ENCODE results near the gene SRGAP1. TPM values are rescaled to one million over a fixed set of nuclear protein-coding genes. Genes with fewer than 3 reads are reported as not detected.

Gene SRGAP1
- total and polyA plus RNA-seq, 2 donors from 2014 or later: 1.8 to 13.5 TPM

- TF ChIP-seq CTCF (IDR thresholded peaks at IDR 0.05; ENCODE audit: borderline replicate concordance, extremely low read depth, insufficient read depth): no peak
- Histone ChIP-seq H3K4me1 (ENCODE audit: control insufficient read depth in 2 of 3, insufficient read depth in 2 of 3, low read depth in 1 of 3, low read length in 3 of 3) (peaks cover 0 to 5% (median 0%) of the 10 kb centered on the region in 3 donors), H3K27me3 (ENCODE audit: control insufficient read depth, insufficient read depth, low read length) (no peaks in the 10 kb centered on the region), H3K4me3 (ENCODE audit: low read length in 3 of 3) (peak overlapping the region in 1 of 3 donors; percentile 1), H3K36me3 (ENCODE audit: control insufficient read depth in 2 of 3, insufficient read depth in 3 of 3, low read length in 3 of 3) (no peaks in the 10 kb centered on the region), H3K27ac (ENCODE audit: low read depth in 2 of 2, low read length in 2 of 2) (no peak overlapping the region), H3K9me3 (ENCODE audit: control insufficient read depth in 2 of 3, insufficient read depth in 1 of 3, low read length in 3 of 3) (no peaks in the 10 kb centered on the region), H3K9ac (ENCODE audit: low read length in 3 of 3) (peak overlapping the region in 1 of 3 donors; percentile 27)
- intact Hi-C loops (cut with DNase I): no loop called here
- FAIRE-seq (no peak), DNase-seq (no peak)
Observed at GRCh38 chr12:63899396-63899795, 54.9 kb downstream of the SRGAP1 start.

GRCh38 chr12:63900922-63901793 lies 56.7 kb downstream of the SRGAP1 start:
- intact Hi-C loops (cut with DNase I): no loop called here
- no peak for TF ChIP-seq CTCF (IDR thresholded peaks at IDR 0.05; ENCODE audit: borderline replicate concordance, extremely low read depth, insufficient read depth)
- H3K36me3 ChIP-seq (ENCODE audit: control insufficient read depth in 2 of 3, insufficient read depth in 3 of 3, low read length in 3 of 3): no peaks in the 10 kb centered on the region
- H3K27ac ChIP-seq (ENCODE audit: low read depth in 2 of 2, low read length in 2 of 2): peak overlapping the region; percentile 5 to 44
- no peak for DNase-seq
- peak; percentile 30 for FAIRE-seq
- no peaks in the 10 kb centered on the region for H3K27me3 ChIP-seq (ENCODE audit: control insufficient read depth, insufficient read depth, low read length)
- peaks cover 0 to 8% (median 0%) of the 10 kb centered on the region in 3 donors for H3K9me3 ChIP-seq (ENCODE audit: control insufficient read depth in 2 of 3, insufficient read depth in 1 of 3, low read length in 3 of 3)
- no peak overlapping the region for H3K4me3 ChIP-seq (ENCODE audit: low read length in 3 of 3)
- peaks cover 0 to 5% (median 0%) of the 10 kb centered on the region in 3 donors for H3K4me1 ChIP-seq (ENCODE audit: control insufficient read depth in 2 of 3, insufficient read depth in 2 of 3, low read depth in 1 of 3, low read length in 3 of 3)
- no peak overlapping the region for H3K9ac ChIP-seq (ENCODE audit: low read length in 3 of 3)

- TF ChIP-seq CTCF (IDR thresholded peaks at IDR 0.05; ENCODE audit: borderline replicate concordance, extremely low read depth, insufficient read depth): no peak
- Histone ChIP-seq H3K4me3 (ENCODE audit: low read length in 3 of 3) (no peak overlapping the region), H3K27ac (ENCODE audit: low read depth in 2 of 2, low read length in 2 of 2) (no peak overlapping the region), H3K9me3 (ENCODE audit: control insufficient read depth in 2 of 3, insufficient read depth in 1 of 3, low read length in 3 of 3) (peaks cover 0 to 12% (median 2%) of the 10 kb centered on the region in 3 donors), H3K36me3 (ENCODE audit: control insufficient read depth in 2 of 3, insufficient read depth in 3 of 3, low read length in 3 of 3) (no peaks in the 10 kb centered on the region), H3K4me1 (ENCODE audit: control insufficient read depth in 2 of 3, insufficient read depth in 2 of 3, low read depth in 1 of 3, low read length in 3 of 3) (no peaks in the 10 kb centered on the region), H3K9ac (ENCODE audit: low read length in 3 of 3) (no peak overlapping the region), H3K27me3 (ENCODE audit: control insufficient read depth, insufficient read depth, low read length) (no peaks in the 10 kb centered on the region)
- intact Hi-C loops (cut with DNase I): no loop called here
- DNase-seq: no peak
- FAIRE-seq: no peak
Observed at GRCh38 chr12:63904653-63905052, 60.2 kb downstream of the SRGAP1 start.

Data from kidney (tissue), 14 donors.